SK-N-SH (cell line): Measurements from ENCODE around the gene HOXC6. TPM values are rescaled to one million over a fixed set of nuclear protein-coding genes. Genes with fewer than 3 reads are reported as not detected.
A peak's percentile ranks its signal among the peaks of the same experiment; 100 is the strongest.

Experiments used
- CTCF ChIA-PET: fragments of 300-600, 350-600 bp; formaldehyde crosslinking; extraction: SDS; loops from one replicate; lab custom pipeline; 2021; lab: Yijun Ruan, JAX
- POLR2A ChIA-PET: fragments of 350-600 bp; sonication (Branson Sonifier 250); formaldehyde crosslinking; extraction: SDS; loops from one replicate; lab custom pipeline; 2020; ENCODE audit warnings: antibody characterized with exemption, inconsistent platforms; lab: Yijun Ruan, JAX
- DNase-seq: peaks from one replicate; pipeline ENCODE4 v3.0.0; 2012
- H2AFZ ChIP-seq: fragments of 200-600 bp; sonication (generic); 2 replicates; pipeline ENCODE4 v1.8.1; 2016; ENCODE audit warnings: antibody characterized with exemption, mild to moderate bottlenecking, low read depth
- H3F3A ChIP-seq: fragments of 200-600 bp; sonication (generic); replicated peaks from 2 replicates; pipeline ENCODE3; 2016; ENCODE audit warnings: antibody characterized with exemption, mild to moderate bottlenecking; ENCODE audit not compliant: insufficient read depth
- H3K27ac ChIP-seq, 2 experiments: fragments of 200-500 bp in 1 of 2; fragments of 200-600 bp in 1 of 2; sonication (Bioruptor generic) in 1 of 2; sonication (generic), shearing (Covaris generic) in 1 of 2; 2 replicates each; pipeline versions ENCODE4 v1.5.1 to v1.6.1; 2014 to 2016; ENCODE audit warnings: low read depth in 2 of 2, inconsistent platforms in 1 of 2, low read length in 1 of 2, mild to moderate bottlenecking in 1 of 2, mixed read lengths in 1 of 2
- H3K27me3 ChIP-seq: fragments of 200-600 bp; sonication (generic), shearing (Covaris generic); 2 replicates; pipeline ENCODE4 v1.6.1; 2016; ENCODE audit warnings: mixed run types; ENCODE audit not compliant: insufficient read depth
- H3K36me3 ChIP-seq, 2 experiments: fragments of 200-500 bp in 1 of 2; fragments of 200-600 bp in 1 of 2; sonication (Bioruptor generic) in 1 of 2; sonication (generic) in 1 of 2; replicated peaks in 1 of 2; 2 replicates each; pipeline versions ENCODE3 to v1.5.1; 2014 to 2016; ENCODE audit warnings: low read length in 1 of 2, mild to moderate bottlenecking in 1 of 2; ENCODE audit not compliant: insufficient read depth in 2 of 2, control insufficient read depth in 1 of 2
- H3K4me1 ChIP-seq, 2 experiments: fragments of 200-500 bp in 1 of 2; fragments of 200-600 bp in 1 of 2; sonication (Bioruptor generic) in 1 of 2; sonication (generic), shearing (Covaris generic) in 1 of 2; 2 replicates each; pipeline versions ENCODE4 v1.5.1 to v1.6.1; 2014 to 2016; ENCODE audit warnings: low read depth in 1 of 2, low read length in 1 of 2, mixed run types in 1 of 2; ENCODE audit not compliant: insufficient read depth in 2 of 2, control insufficient read depth in 1 of 2
- H3K4me2 ChIP-seq: fragments of 200-600 bp; sonication (generic), shearing (Covaris generic); 2 replicates; pipeline ENCODE4 v1.6.1; 2017; ENCODE audit warnings: mixed run types
- H3K4me3 ChIP-seq, 2 experiments: fragments of 200-500 bp in 1 of 2; fragments of 200-600 bp in 1 of 2; sonication (Bioruptor generic) in 1 of 2; sonication (generic), shearing (Covaris generic) in 1 of 2; 2 replicates each; pipeline versions ENCODE4 v1.5.1 to v1.8.1; 2014 to 2016; ENCODE audit warnings: low read depth in 2 of 2, inconsistent platforms in 1 of 2, low read length in 1 of 2, mild to moderate bottlenecking in 1 of 2, mixed read lengths in 1 of 2, moderate library complexity in 1 of 2
- H3K79me2 ChIP-seq: fragments of 200-600 bp; sonication (generic); 2 replicates; pipeline ENCODE4 v1.8.1; 2017; ENCODE audit warnings: mild to moderate bottlenecking; ENCODE audit not compliant: insufficient read depth
- H3K9ac ChIP-seq: fragments of 200-600 bp; sonication (generic); 2 replicates; pipeline ENCODE4 v1.6.1; 2017; ENCODE audit warnings: mixed run types
- H3K9me2 ChIP-seq: fragments of 200-600 bp; sonication (generic); 2 replicates; pipeline ENCODE4 v1.6.1; 2017; ENCODE audit warnings: mixed run types
- H3K9me3 ChIP-seq: fragments of 200-600 bp; sonication (generic); 2 replicates; pipeline ENCODE4 v1.6.1; 2017; ENCODE audit warnings: mixed run types, mild to moderate bottlenecking, moderate library complexity
- H4K20me1 ChIP-seq: fragments of 200-600 bp; sonication (generic); 2 replicates; pipeline ENCODE4 v1.6.1; 2017; ENCODE audit warnings: mild to moderate bottlenecking, mixed run types; ENCODE audit not compliant: insufficient read depth
- CTCF ChIP-seq: fragments of 200-600 bp; sonication (generic); IDR thresholded peaks from 2 replicates; pipeline ENCODE4 v1.6.1; 2017; ENCODE audit warnings: antibody characterized with exemption, mild to moderate bottlenecking, moderate library complexity
- MXI1 ChIP-seq: IDR thresholded peaks from 2 replicates; pipeline ENCODE4 v1.6.1; 2012; ENCODE audit warnings: mild to moderate bottlenecking, low read depth, low read length, improper control_type of control experiment
- REST ChIP-seq: IDR thresholded peaks from 2 replicates; pipeline ENCODE4 v1.6.1; 2012; ENCODE audit warnings: mild to moderate bottlenecking, low read depth, low read length, moderate library complexity
- USF1 ChIP-seq: IDR thresholded peaks from 2 replicates; pipeline ENCODE4 v1.4.0; 2012; ENCODE audit warnings: low read depth, borderline replicate concordance
- WGBS: methylation state at CpG from one replicate; pipeline ENCODE4 v1.1.6; 2017; ENCODE audit warnings: low lambda C conversion rate; 5-methylcytosine and 5-hydroxymethylcytosine counted together
- polyA plus RNA-seq, 3 experiments: library from polyadenylated mRNA; depleted of rRNA; stranded (reverse); fragments of >200 nt; gene quantifications; 2 replicates each; pipeline ENCODE4 v1.2.3, GENCODE V29; 2012

HOXC6 gene
- 6.1 and 9.1 TPM in 2 replicates for polyA plus RNA-seq (2012; rRNA removed)
- 6.4 and 7.6 TPM in 2 replicates for polyA plus RNA-seq (2012; cell fraction: cytosol; rRNA removed)
- 14.9 and 15.9 TPM in 2 replicates for polyA plus RNA-seq (2012; cell fraction: nucleus; rRNA removed)

- Histone ChIP-seq H3K4me2 (peak within 1 kb of the TSS; percentile 98), H3K4me3 (peak within 1 kb of the TSS; percentile 62 to 70)
- peak; percentile 91 for TF ChIP-seq USF1
- no peak for TF ChIP-seq REST
- TF ChIP-seq CTCF = no peak
- peak; percentile 37; the same call in 1 of the 2 replicates for TF ChIP-seq MXI1
- TF ChIP-seq, all 33 proteins: peak for 2
- peak; percentile 90 for DNase-seq
- CTCF ChIA-PET = interaction anchor here (0.7 to 23.2 kb wide), 9 partner anchors 11 to 190 kb away, joined by 3 to 548 read pairs (median 5); partner anchors contain the start of genes HOXC10, HOXC8 and SMUG1
- no peaks in the 10 kb centered on the region for H3K27me3 ChIP-seq
- 17% methylated on average over 36 of the region's 36 CpGs for WGBS
- H4K20me1 ChIP-seq = no peaks in the 10 kb centered on the region
- H3K27ac ChIP-seq = peak within 1 kb of the TSS; percentile 12 to 82; a peak in 3 of 4 replicates
- no peaks in the 10 kb centered on the region for H3K9me2 ChIP-seq
- H3K36me3 ChIP-seq = no peaks in the 10 kb centered on the region
- peaks cover 0 to 30% of the 10 kb centered on the region in 2 experiments; a peak in 1 of 4 replicates for H3K4me1 ChIP-seq
- peak within 1 kb of the TSS; percentile 64 for H3K9ac ChIP-seq
- no peaks in the 10 kb centered on the region for H3K9me3 ChIP-seq
- no peaks in the 10 kb centered on the region for H3K79me2 ChIP-seq
- POLR2A ChIA-PET = interaction anchor here (0.7 to 1.2 kb wide), 2 partner anchors 11 to 19 kb away, joined by 3 read pairs; partner anchors contain the start of gene HOXC8
- H3F3A ChIP-seq = peaks cover 4% of the 10 kb centered on the region
- peak within 1 kb of the TSS; percentile 96 for H2AFZ ChIP-seq
Measured at GRCh38 chr12:54028314-54029201, at the start of gene HOXC6. Gene HOXC6, plus strand, starts transcription at chr12:54028440. Its CDS starts 82 bp downstream, at chr12:54028522.
